HepG2 (cell line): Measurements from ENCODE around the gene CA10. TPM values are rescaled to one million over a fixed set of nuclear protein-coding genes. Genes with fewer than 3 reads are reported as not detected.

Experiments used
- ATAC-seq: fragments of 200-7000 bp; cut with Tn5 transposase; 3 replicates; pipeline ENCODE4 v1.9.1; 2020; ENCODE audit warnings: mild to moderate bottlenecking, moderate library complexity
- BruUV-seq: library from RNA; stranded (reverse); fragments of 400-500 nt; replicated peaks from 2 replicates; lab custom pipeline; 2021; lab: Mats Ljungman, UMichigan
- CTCF ChIA-PET: fragments of 300-600 bp; formaldehyde crosslinking; extraction: SDS; loops from one replicate; lab custom pipeline; 2021; ENCODE audit warnings: low total read pairs, inconsistent platforms, low intra/inter-chr PET ratio; lab: Yijun Ruan, JAX
- POLR2A ChIA-PET: fragments of 350-600 bp; sonication (Branson Sonifier 250); formaldehyde crosslinking; loops from one replicate; lab custom pipeline; 2020; ENCODE audit warnings: antibody characterized with exemption, inconsistent platforms; lab: Yijun Ruan, JAX
- DNase-seq: peaks from one replicate; pipeline ENCODE4 v3.0.0-alpha.2; 2015; ENCODE audit warnings: low spot score
- FAIRE-seq: peaks from 3 replicates; lab custom pipeline; 2011; peaks lifted over from hg19 to GRCh38; lab: Jason Lieb, UNC
- H2AFZ ChIP-seq: one replicate; pipeline ENCODE4 v1.6.1; 2011; ENCODE audit warnings: low read length, inconsistent platforms
- H3K27ac ChIP-seq: fragments of 300-600 bp; 3 replicates; pipeline ENCODE4 v1.8.0; 2011; ENCODE audit warnings: mixed run types, mild to moderate bottlenecking, mixed read lengths, low read length, inconsistent platforms; ENCODE audit not compliant: insufficient read depth; ENCODE audit errors: extremely low read length
- H3K27me3 ChIP-seq, 2 experiments: fragments of 200-600 bp in 1 of 2; 2 replicates in 1 of 2; 3 replicates in 1 of 2; pipeline versions ENCODE4 v1.6.0 to v1.8.0; 2011; ENCODE audit warnings: low read length in 2 of 2, mild to moderate bottlenecking in 2 of 2, moderate library complexity in 2 of 2, inconsistent platforms in 1 of 2; ENCODE audit not compliant: insufficient read depth in 2 of 2, control insufficient read depth in 1 of 2
- H3K36me3 ChIP-seq, 2 experiments: fragments of 200-600 bp in 1 of 2; replicated peaks in 1 of 2; 2 replicates in 1 of 2; 3 replicates in 1 of 2; pipeline versions ENCODE4 v1.5.1 to v1.8.0; 2011; ENCODE audit warnings: low read length in 2 of 2, inconsistent platforms in 1 of 2; ENCODE audit not compliant: insufficient read depth in 2 of 2, control insufficient read depth in 1 of 2
- H3K4me1 ChIP-seq: 2 replicates; pipeline ENCODE4 v1.5.1; 2012; ENCODE audit warnings: low read length, inconsistent platforms; ENCODE audit not compliant: insufficient read depth
- H3K4me2 ChIP-seq: 2 replicates; pipeline ENCODE4 v1.6.0; 2011; ENCODE audit warnings: low read depth, low read length, inconsistent platforms
- H3K4me3 ChIP-seq, 3 experiments: fragments of 200-600 bp in 1 of 3; sonication (generic), shearing (Covaris generic) in 1 of 3; replicated peaks in 1 of 3; 2 replicates each; pipeline ENCODE4 v1.5.1; 2011 to 2016; ENCODE audit warnings: low read length in 3 of 3, inconsistent platforms in 2 of 3, low read depth in 2 of 3, mild to moderate bottlenecking in 2 of 3, control low read depth in 1 of 3, mixed read lengths in 1 of 3; ENCODE audit not compliant: insufficient read depth in 1 of 3
- H3K79me2 ChIP-seq: one replicate; pipeline ENCODE4 v1.6.1; 2011; ENCODE audit warnings: low read length, inconsistent platforms; ENCODE audit not compliant: insufficient read depth
- H3K9ac ChIP-seq: 2 replicates; pipeline ENCODE4 v1.6.0; 2011; ENCODE audit warnings: mild to moderate bottlenecking, low read depth, low read length, inconsistent platforms; ENCODE audit not compliant: insufficient read depth
- H3K9me3 ChIP-seq: 2 replicates; pipeline ENCODE4 v1.5.1; 2012; ENCODE audit warnings: mild to moderate bottlenecking, low read length
- H4K20me1 ChIP-seq: 2 replicates; pipeline ENCODE4 v1.6.0; 2011; ENCODE audit warnings: inconsistent platforms, mild to moderate bottlenecking, low read length, moderate library complexity; ENCODE audit not compliant: insufficient read depth
- CREM ChIP-seq, 2 experiments: sonication (generic) in 1 of 2; formaldehyde crosslinking in 1 of 2; IDR thresholded peaks; 2 replicates each; pipeline versions ENCODE4 v1.4.0 to v1.6.1; 2016 to 2020; ENCODE audit warnings: antibody characterized with exemption in 1 of 2, mild to moderate bottlenecking in 1 of 2, missing genetic modification reagents in 1 of 2
- HNRNPL ChIP-seq: fragments of 200-400 bp; formaldehyde crosslinking; IDR thresholded peaks from 2 replicates; pipeline ENCODE4 v1.6.1; 2017; ENCODE audit warnings: mild to moderate bottlenecking, low read depth, low read length
- MAFF ChIP-seq: IDR thresholded peaks from 2 replicates; pipeline ENCODE4 v1.6.1; 2011; ENCODE audit warnings: low read depth, low read length, improper control_type of control experiment
- MAFK ChIP-seq, 2 experiments: IDR thresholded peaks in 1 of 2; conservative IDR thresholded peaks in 1 of 2; 2 replicates each; pipeline ENCODE4 v1.6.1; 2011; ENCODE audit warnings: improper control_type of control experiment in 2 of 2, low read length in 2 of 2
- TEAD2 ChIP-seq: sonication (generic); formaldehyde crosslinking; IDR thresholded peaks from 2 replicates; pipeline ENCODE4 v1.9.0; 2021; ENCODE audit warnings: missing genetic modification reagents
- WGBS: methylation state at CpG from one replicate; pipeline ENCODE4 v1.1.6; 2017; ENCODE audit warnings: low lambda C conversion rate; 5-methylcytosine and 5-hydroxymethylcytosine counted together
- in situ Hi-C: cut with HindIII; loops from 2 replicates; pipeline ENCODE4 v1.10.0; 2017; ENCODE audit warnings: low pct_unique_long_range_greater_than_20kb; ENCODE audit not compliant: extremely low pct_ligation_motif_present
- intact Hi-C: fragments of 100-400 bp; cut with micrococcal nuclease; formaldehyde crosslinking; loops from one replicate; pipeline ENCODE4 v1.10.0; 2022; ENCODE audit not compliant: unreplicated experiment
- polyA plus RNA-seq, 8 experiments: library from polyadenylated mRNA; depleted of rRNA in 3 of 8; stranded (reverse) in 7 of 8; unstranded in 1 of 8; fragments of >200 nt; fragmentation: Illumina TruSeq in 4 of 8; extraction: Trizol in 4 of 8; gene quantifications; 2 replicates each; pipeline versions ENCODE4 v1.2.1 to v1.2.3, GENCODE V29; 2011 to 2016; ENCODE audit warnings: low read depth in 4 of 8, missing spikeins in 1 of 8, mixed read lengths in 1 of 8; ENCODE audit not compliant: insufficient read depth in 1 of 8
- total RNA-seq, 5 experiments: library from RNA; depleted of rRNA; stranded (reverse); fragments of >200 nt; fragmentation: Illumina TruSeq; extraction: Trizol; gene quantifications; 2 replicates each; pipeline ENCODE4 v1.2.3, GENCODE V29; 2016; ENCODE audit warnings: low read depth in 1 of 5
- TF ChIP-seq, protein P1 (sequence below): fragments of 450-650 bp; IDR thresholded peaks from 2 replicates; pipeline ENCODE4 v1.6.1; 2016
- TF ChIP-seq, protein P2 (sequence below): sonication (generic); formaldehyde crosslinking; IDR thresholded peaks from 2 replicates; pipeline ENCODE4 v1.4.0; 2020; ENCODE audit warnings: missing genetic modification reagents, low read depth, mild to moderate bottlenecking, borderline replicate concordance

Gene CA10
- total and polyA plus RNA-seq, 2 of the 13 experiments (the other 11 are each of a cell fraction or from before 2014, with no cell fraction given) = not detected

DNA sequence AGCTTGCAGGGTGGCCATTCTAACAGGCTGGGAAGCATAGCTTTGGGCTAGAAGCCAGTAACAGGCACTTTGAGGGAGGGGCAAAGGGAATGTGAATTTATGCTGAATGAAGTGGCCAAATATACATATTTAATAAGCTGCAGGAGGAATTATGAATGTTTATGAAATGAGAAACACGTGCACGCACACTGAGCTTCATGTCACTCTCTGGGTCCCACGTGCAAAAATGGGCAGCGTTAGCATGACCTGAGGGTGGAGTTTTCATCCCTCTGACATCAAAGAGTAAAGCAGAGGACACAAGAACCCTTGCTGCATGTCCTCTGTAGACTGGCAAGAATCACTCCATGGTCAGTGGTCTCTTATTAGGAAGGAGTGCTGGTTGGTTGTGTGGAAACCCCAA lies 561.2 kb downstream of the CA10 start:
- H3K79me2 ChIP-seq = no peaks in the 10 kb centered on the region
- H3K9ac ChIP-seq = no peak overlapping the region
- H2AFZ ChIP-seq = no peak overlapping the region
- 34% methylated on average over 4 of the region's 4 CpGs for WGBS
- no peaks in the 10 kb centered on the region for H3K9me3 ChIP-seq
- no peak for FAIRE-seq
- no peaks in the 10 kb centered on the region for H3K36me3 ChIP-seq
- H3K4me2 ChIP-seq = no peak overlapping the region
- no peak for DNase-seq
- in situ Hi-C loops = no loop called here
- intact Hi-C loops = no loop called here
- peaks cover 0 to 1% of the 10 kb centered on the region in 2 experiments; a peak in 1 of 5 replicates for H3K27me3 ChIP-seq
- POLR2A ChIA-PET = no interaction called here
- no TSS peak for BruUV-seq
- ATAC-seq = no peak
- no peak overlapping the region for H3K27ac ChIP-seq
- no peaks in the 10 kb centered on the region for H3K4me1 ChIP-seq
- TF ChIP-seq, protein P1, sequence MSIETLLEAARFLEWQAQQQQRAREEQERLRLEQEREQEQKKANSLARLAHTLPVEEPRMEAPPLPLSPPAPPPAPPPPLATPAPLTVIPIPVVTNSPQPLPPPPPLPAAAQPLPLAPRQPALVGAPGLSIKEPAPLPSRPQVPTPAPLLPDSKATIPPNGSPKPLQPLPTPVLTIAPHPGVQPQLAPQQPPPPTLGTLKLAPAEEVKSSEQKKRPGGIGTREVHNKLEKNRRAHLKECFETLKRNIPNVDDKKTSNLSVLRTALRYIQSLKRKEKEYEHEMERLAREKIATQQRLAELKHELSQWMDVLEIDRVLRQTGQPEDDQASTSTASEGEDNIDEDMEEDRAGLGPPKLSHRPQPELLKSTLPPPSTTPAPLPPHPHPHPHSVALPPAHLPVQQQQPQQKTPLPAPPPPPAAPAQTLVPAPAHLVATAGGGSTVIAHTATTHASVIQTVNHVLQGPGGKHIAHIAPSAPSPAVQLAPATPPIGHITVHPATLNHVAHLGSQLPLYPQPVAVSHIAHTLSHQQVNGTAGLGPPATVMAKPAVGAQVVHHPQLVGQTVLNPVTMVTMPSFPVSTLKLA = peak; percentile 93
- no peak for TF ChIP-seq TEAD2 (CRISPR knock-in tag)
- no peaks in the 10 kb centered on the region for H4K20me1 ChIP-seq
- CTCF ChIA-PET = no interaction called here
- H3K4me3 ChIP-seq = no peak overlapping the region

DNA sequence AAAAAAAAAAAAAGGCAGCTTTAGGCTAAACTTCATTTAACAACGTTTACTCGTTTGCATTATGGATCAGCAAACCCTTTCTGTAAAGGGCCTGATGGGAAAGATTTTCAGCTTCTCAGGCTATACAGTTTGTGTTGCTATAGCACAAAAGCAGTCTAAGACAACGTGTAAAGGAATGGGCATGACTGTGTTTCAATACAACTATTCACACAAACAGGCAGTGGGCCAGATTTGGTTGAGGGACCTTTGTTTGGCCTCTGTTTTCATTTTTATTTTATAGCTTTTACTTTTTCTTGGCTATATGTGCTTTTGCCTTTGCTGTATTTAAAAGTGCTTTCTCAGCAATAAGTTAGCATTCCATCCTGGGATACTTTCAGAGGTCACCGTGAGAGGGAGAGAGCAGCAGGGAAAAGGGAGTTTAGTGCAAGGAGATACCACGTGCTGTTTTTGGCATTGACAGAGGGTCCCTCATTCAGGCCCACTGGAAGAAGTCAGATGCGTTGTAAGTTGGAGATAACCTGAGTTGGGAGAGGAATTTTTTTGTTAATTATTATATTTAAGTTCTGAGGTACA lies 562.6 kb downstream of the CA10 start:
- Histone ChIP-seq H3K4me3 (no peak overlapping the region), H2AFZ (no peak overlapping the region), H3K4me2 (no peak overlapping the region), H3K79me2 (no peaks in the 10 kb centered on the region), H3K4me1 (no peaks in the 10 kb centered on the region), H3K9me3 (no peaks in the 10 kb centered on the region), H3K36me3 (no peaks in the 10 kb centered on the region), H3K27me3 (peaks cover 0 to 1% of the 10 kb centered on the region in 2 experiments; a peak in 1 of 5 replicates), H3K27ac (no peak overlapping the region), H4K20me1 (no peaks in the 10 kb centered on the region), H3K9ac (no peak overlapping the region)
- ChIA-PET CTCF (no interaction called here), POLR2A (no interaction called here)
- intact Hi-C loops (no loop called here), in situ Hi-C loops (no loop called here)
- no peak for FAIRE-seq
- no peak for DNase-seq
- no TSS peak for BruUV-seq
- ATAC-seq = no peak
- 18% methylated on average over 6 of the region's 6 CpGs for whole genome bisulfite sequencing
- TF ChIP-seq, protein P2, sequence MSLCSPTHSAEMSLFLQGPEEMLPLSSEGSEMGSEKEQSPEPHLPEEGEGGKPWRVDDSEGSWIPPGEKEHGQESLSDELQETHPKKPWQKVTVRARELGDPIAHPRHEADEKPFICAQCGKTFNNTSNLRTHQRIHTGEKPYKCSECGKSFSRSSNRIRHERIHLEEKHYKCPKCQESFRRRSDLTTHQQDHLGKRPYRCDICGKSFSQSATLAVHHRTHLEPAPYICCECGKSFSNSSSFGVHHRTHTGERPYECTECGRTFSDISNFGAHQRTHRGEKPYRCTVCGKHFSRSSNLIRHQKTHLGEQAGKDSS (CRISPR knock-in tag) = no peak
- TF ChIP-seq CREM (IDR thresholded peaks at IDR 0.05) (no peak), CREM (CRISPR knock-in tag; IDR thresholded peaks at IDR 0.05) (no peak), HNRNPL (no peak), MAFK (conservative IDR thresholded peaks at IDR 0.05 in 1 of 2, IDR thresholded peaks at IDR 0.05 in 1 of 2; ENCODE audit: low read length in 2 of 2) (peak; percentile 88 to 93), MAFF (peak; percentile 88)
